Endodermal cell (in vitro differentiated cells): ENCODE results near the gene NFKB1. TPM values are rescaled to one million over a fixed set of nuclear protein-coding genes. Genes with fewer than 3 reads are reported as not detected.

ENCODE experiments used
- DNase-seq: peaks from one replicate; pipeline ENCODE4 v3.0.0-alpha.2; 2017
- H3K27ac ChIP-seq: 2 replicates; pipeline ENCODE4 v1.5.1; 2013; ENCODE audit warnings: mild to moderate bottlenecking, low read depth, low read length, moderate library complexity
- H3K27me3 ChIP-seq: 2 replicates; pipeline ENCODE4 v1.6.1; 2013; ENCODE audit warnings: mild to moderate bottlenecking, low read length, moderate library complexity; ENCODE audit not compliant: insufficient read depth, control insufficient read depth, poor library complexity, severe bottlenecking
- H3K36me3 ChIP-seq: 2 replicates; pipeline ENCODE4 v1.7.0; 2013; ENCODE audit warnings: mild to moderate bottlenecking, low read length, moderate library complexity; ENCODE audit not compliant: control insufficient read depth, insufficient read depth
- H3K4me1 ChIP-seq: one replicate; pipeline ENCODE4 v1.7.0; 2013; ENCODE audit warnings: low read length; ENCODE audit not compliant: control insufficient read depth, insufficient read depth
- H3K4me3 ChIP-seq: 2 replicates; pipeline ENCODE4 v1.5.1; 2013; ENCODE audit warnings: mild to moderate bottlenecking, low read length, moderate library complexity
- H3K9ac ChIP-seq: 2 replicates; pipeline ENCODE4 v1.6.1; 2013; ENCODE audit warnings: mild to moderate bottlenecking, low read length, moderate library complexity; ENCODE audit not compliant: poor library complexity, severe bottlenecking; ENCODE audit errors: extremely low read depth
- H3K9me3 ChIP-seq: 2 replicates; pipeline ENCODE4 v1.6.1; 2013; ENCODE audit warnings: mild to moderate bottlenecking, low read length, moderate library complexity; ENCODE audit not compliant: control insufficient read depth
- H3K27ac Mint-ChIP-seq: 2 replicates; pipeline ENCODE4 v1.8.0; 2020; ENCODE audit warnings: mixed read lengths
- H3K27me3 Mint-ChIP-seq: 2 replicates; pipeline ENCODE4 v1.8.0; 2021; ENCODE audit warnings: mild to moderate bottlenecking, mixed read lengths; ENCODE audit not compliant: insufficient read depth
- H3K36me3 Mint-ChIP-seq: 2 replicates; pipeline ENCODE4 v1.8.0; 2020; ENCODE audit warnings: low read depth, mixed read lengths
- H3K4me1 Mint-ChIP-seq: 2 replicates; pipeline ENCODE4 v1.8.0; 2020; ENCODE audit warnings: mixed read lengths
- H3K4me3 Mint-ChIP-seq: 2 replicates; pipeline ENCODE4 v1.8.0; 2020; ENCODE audit warnings: mild to moderate bottlenecking, moderate library complexity, mixed read lengths
- H3K9me3 Mint-ChIP-seq: 2 replicates; pipeline ENCODE4 v1.8.0; 2020; ENCODE audit warnings: mild to moderate bottlenecking, mixed read lengths
- WGBS, 2 experiments: methylation state at CpG; one replicate each; pipeline versions ENCODE4 v1.1.5 to v1.1.7; 2013; ENCODE audit warnings: missing lambda C conversion rate in 2 of 2, mixed read lengths in 1 of 2; ENCODE audit not compliant: insufficient coverage in 1 of 2, insufficient read length in 1 of 2; 5-methylcytosine and 5-hydroxymethylcytosine counted together
- total RNA-seq, 2 donors: library from RNA; stranded (reverse); fragmentation: NEBNext Ultra II Directional in 1 of 2; extraction: Animal tissue kit (Norgen Biotek cat#: 25700) in 1 of 2; gene quantifications; 2 replicates in 1 of 2; 3 replicates in 1 of 2; pipeline ENCODE4 v1.2.1, GENCODE V29; 2021
- TF ChIP-seq, protein P1 (sequence below): fragments of 200-600 bp; sonication (generic); conservative IDR thresholded peaks from 2 replicates; pipeline ENCODE4 v1.5.0; 2021; ENCODE audit warnings: antibody characterized with exemption, mild to moderate bottlenecking

Gene NFKB1
- total RNA-seq, 2 donors from 2014 or later, result 4.4 to 5.6 TPM

DNA sequence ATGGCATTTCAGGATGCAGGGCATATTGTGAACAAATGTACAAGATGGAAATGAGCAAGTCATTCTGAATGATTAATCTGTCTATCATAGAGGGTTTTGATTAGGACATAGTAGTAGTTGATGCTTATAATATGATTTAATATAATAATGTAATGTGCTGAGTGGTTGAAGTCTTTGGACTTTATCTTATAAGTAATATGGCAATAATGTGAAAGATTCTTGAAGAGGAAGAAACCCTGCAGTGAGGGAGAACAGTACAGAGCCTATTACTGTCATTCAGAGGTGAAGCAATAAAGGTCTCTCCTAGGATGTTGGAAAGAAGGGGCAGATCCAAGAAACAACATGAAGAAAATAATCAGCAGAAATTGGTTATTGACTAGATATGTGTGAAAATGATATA lies 16.6 kb downstream of the NFKB1 start:
- Mint-ChIP-seq H3K4me3 (no peak overlapping the region), H3K27ac (no peak overlapping the region), H3K9me3 (peaks cover 15% of the 10 kb centered on the region), H3K27me3 (no peaks in the 10 kb centered on the region), H3K36me3 (peaks cover 3% of the 10 kb centered on the region), H3K4me1 (no peaks in the 10 kb centered on the region)
- H3K9ac ChIP-seq, result no peak overlapping the region
- DNase-seq, result no peak
- no peaks in the 10 kb centered on the region for H3K4me1 ChIP-seq
- no peaks in the 10 kb centered on the region for H3K27me3 ChIP-seq
- no peak overlapping the region for H3K27ac ChIP-seq
- TF ChIP-seq, protein P1, sequence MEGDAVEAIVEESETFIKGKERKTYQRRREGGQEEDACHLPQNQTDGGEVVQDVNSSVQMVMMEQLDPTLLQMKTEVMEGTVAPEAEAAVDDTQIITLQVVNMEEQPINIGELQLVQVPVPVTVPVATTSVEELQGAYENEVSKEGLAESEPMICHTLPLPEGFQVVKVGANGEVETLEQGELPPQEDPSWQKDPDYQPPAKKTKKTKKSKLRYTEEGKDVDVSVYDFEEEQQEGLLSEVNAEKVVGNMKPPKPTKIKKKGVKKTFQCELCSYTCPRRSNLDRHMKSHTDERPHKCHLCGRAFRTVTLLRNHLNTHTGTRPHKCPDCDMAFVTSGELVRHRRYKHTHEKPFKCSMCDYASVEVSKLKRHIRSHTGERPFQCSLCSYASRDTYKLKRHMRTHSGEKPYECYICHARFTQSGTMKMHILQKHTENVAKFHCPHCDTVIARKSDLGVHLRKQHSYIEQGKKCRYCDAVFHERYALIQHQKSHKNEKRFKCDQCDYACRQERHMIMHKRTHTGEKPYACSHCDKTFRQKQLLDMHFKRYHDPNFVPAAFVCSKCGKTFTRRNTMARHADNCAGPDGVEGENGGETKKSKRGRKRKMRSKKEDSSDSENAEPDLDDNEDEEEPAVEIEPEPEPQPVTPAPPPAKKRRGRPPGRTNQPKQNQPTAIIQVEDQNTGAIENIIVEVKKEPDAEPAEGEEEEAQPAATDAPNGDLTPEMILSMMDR, result no peak
- H3K9me3 ChIP-seq, result peaks cover 12% of the 10 kb centered on the region
- no peaks in the 10 kb centered on the region for H3K36me3 ChIP-seq
- no peak overlapping the region for H3K4me3 ChIP-seq

DNA sequence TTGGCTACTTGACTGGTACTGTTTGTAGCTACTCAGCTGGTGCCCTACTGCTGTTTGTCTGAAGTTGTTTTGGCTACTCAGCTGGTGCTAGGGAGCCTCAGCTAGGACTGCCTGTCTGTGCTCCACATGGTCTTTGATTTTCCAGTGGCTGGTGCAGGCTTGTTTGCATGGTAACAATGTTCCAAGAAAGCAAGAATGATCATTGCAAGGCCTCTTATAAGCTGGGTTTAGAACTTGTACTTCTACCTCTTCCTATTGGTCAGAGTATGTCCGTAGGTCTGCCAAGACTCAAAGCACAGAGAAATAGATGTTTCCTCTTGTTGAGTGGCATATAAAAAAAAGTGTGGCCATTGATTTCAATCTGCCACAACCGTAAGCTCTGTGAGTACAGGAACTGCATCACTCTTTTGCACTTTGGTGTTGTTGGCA lies 17.6 kb downstream of the NFKB1 start:
- Histone ChIP-seq H3K27ac (no peak overlapping the region), H3K36me3 (no peaks in the 10 kb centered on the region), H3K9me3 (peaks cover 12% of the 10 kb centered on the region), H3K27me3 (no peaks in the 10 kb centered on the region), H3K4me1 (no peaks in the 10 kb centered on the region), H3K9ac (no peak overlapping the region), H3K4me3 (no peak overlapping the region)
- 89 to 90% methylated on average over 2 of the region's 2 CpGs for WGBS, 2 experiments
- TF ChIP-seq, protein P1, result no peak
- DNase-seq, result no peak
- Mint-ChIP-seq H3K4me3 (no peak overlapping the region), H3K27ac (no peak overlapping the region), H3K36me3 (peaks cover 3% of the 10 kb centered on the region), H3K9me3 (peaks cover 15% of the 10 kb centered on the region), H3K4me1 (no peaks in the 10 kb centered on the region), H3K27me3 (no peaks in the 10 kb centered on the region)

DNA sequence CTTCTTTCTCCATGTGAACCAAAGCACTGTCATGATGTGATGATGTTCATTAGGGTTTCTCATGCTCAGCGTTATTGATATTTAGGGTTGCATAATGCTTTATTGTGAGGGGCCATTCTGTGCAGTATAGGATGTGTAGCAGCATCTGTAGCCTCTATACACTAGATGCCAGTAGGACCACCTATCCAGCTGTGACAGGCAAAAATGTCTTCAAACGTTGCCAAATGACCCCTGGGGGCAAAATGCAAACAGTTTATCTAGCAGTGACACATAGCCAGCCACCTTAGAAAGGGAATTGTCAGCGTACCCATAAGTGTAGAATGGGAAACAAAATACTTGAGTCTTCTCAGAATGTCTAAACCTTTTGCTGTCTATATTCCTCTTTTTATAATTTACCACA lies 18.8 kb downstream of the NFKB1 start:
- peaks cover 15% of the 10 kb centered on the region for H3K9me3 Mint-ChIP-seq
- H3K27ac Mint-ChIP-seq, result no peak overlapping the region
- 70% methylated on average over 3 of the region's 3 CpGs; no CpG with 5 or more reads in 1 of the 2 experiments for WGBS, 2 experiments
- no peaks in the 10 kb centered on the region for H3K4me1 Mint-ChIP-seq
- no peak overlapping the region for H3K27ac ChIP-seq
- TF ChIP-seq, protein P1, result no peak
- H3K4me1 ChIP-seq, result no peaks in the 10 kb centered on the region
- DNase-seq, result no peak
- H3K9me3 ChIP-seq, result peaks cover 12% of the 10 kb centered on the region
- no peaks in the 10 kb centered on the region for H3K36me3 ChIP-seq
- peaks cover 3% of the 10 kb centered on the region for H3K36me3 Mint-ChIP-seq
- H3K9ac ChIP-seq, result no peak overlapping the region
- H3K4me3 Mint-ChIP-seq, result no peak overlapping the region
- no peaks in the 10 kb centered on the region for H3K27me3 ChIP-seq
- no peak overlapping the region for H3K4me3 ChIP-seq
- no peaks in the 10 kb centered on the region for H3K27me3 Mint-ChIP-seq
